Large intestine (tissue), 3 donors: ENCODE measurements around the gene KIAA2012. TPM values are rescaled to one million over a fixed set of nuclear protein-coding genes. Genes with fewer than 3 reads are reported as not detected.
A peak's percentile ranks its signal among the peaks of the same experiment; 100 is the strongest.

ENCODE experiments used
- DNase-seq, 2 donors: peaks; one replicate each; pipeline versions ENCODE4 v3.0.0 to v3.0.0-alpha.2; 2013
- H3K27ac ChIP-seq: one replicate; pipeline ENCODE4 v1.5.1; 2013; ENCODE audit warnings: low read length
- H3K27me3 ChIP-seq: 2 replicates; pipeline ENCODE4 v1.6.1; 2013; ENCODE audit warnings: low read length; ENCODE audit not compliant: control insufficient read depth, insufficient read depth
- H3K36me3 ChIP-seq: 2 replicates; pipeline ENCODE4 v1.6.1; 2013; ENCODE audit warnings: low read length; ENCODE audit not compliant: control insufficient read depth, insufficient read depth
- H3K4me1 ChIP-seq: one replicate; pipeline ENCODE4 v1.6.1; 2013; ENCODE audit warnings: low read length; ENCODE audit not compliant: control insufficient read depth, insufficient read depth
- H3K4me3 ChIP-seq: one replicate; pipeline ENCODE4 v1.5.1; 2013; ENCODE audit warnings: low read length
- H3K9me3 ChIP-seq: one replicate; pipeline ENCODE4 v1.6.1; 2013; ENCODE audit warnings: mild to moderate bottlenecking, low read depth, low read length, moderate library complexity; ENCODE audit not compliant: control insufficient read depth
- WGBS: methylation state at CpG from one replicate; pipeline ENCODE4 v1.1.5; 2013; ENCODE audit warnings: low lambda C conversion rate; ENCODE audit not compliant: insufficient coverage; 5-methylcytosine and 5-hydroxymethylcytosine counted together
- polyA plus RNA-seq: library from polyadenylated mRNA; unstranded; fragments of 120-200 nt; gene quantifications from one replicate; pipeline ENCODE4 v1.2.1, GENCODE V29; 2013

KIAA2012 gene
- polyA plus RNA-seq, 1 donor: 0.28 TPM

- Histone ChIP-seq H3K4me1 (peaks cover 12% of the 10 kb centered on the region), H3K27ac (no peak overlapping the region), H3K4me3 (no peak overlapping the region), H3K36me3 (no peaks in the 10 kb centered on the region), H3K9me3 (no peaks in the 10 kb centered on the region), H3K27me3 (no peaks in the 10 kb centered on the region)
- no CpG with 5 or more reads among the region's 6 CpGs for WGBS
- no peak for DNase-seq
These were observed 29.6 kb upstream of the KIAA2012 start for GRCh38 chr2:202043475-202043874.

DNA sequence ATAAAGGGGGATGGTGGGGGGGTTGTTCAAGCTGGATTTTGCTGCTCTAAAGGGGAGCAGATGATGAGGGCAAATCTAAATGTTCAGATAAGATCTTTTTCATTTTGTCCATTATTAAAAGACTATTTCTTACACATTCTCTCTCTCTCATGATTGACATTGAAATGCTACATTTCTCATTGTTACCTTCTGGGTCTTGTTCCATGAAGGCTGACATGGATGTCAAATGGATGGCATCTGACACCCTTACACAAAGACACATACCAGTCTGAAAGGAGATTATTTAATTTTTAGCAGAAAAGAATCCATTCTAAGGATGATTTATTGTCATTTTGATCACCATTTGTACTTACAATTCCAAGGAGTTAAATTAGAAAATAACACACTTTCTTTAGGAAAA lies 28.3 kb upstream of the KIAA2012 start:
- DNase-seq: no peak
- no peaks in the 10 kb centered on the region for H3K9me3 ChIP-seq
- no peak overlapping the region for H3K27ac ChIP-seq
- H3K27me3 ChIP-seq: no peaks in the 10 kb centered on the region
- no peaks in the 10 kb centered on the region for H3K36me3 ChIP-seq
- H3K4me1 ChIP-seq: peaks cover 1% of the 10 kb centered on the region
- no peak overlapping the region for H3K4me3 ChIP-seq

DNA sequence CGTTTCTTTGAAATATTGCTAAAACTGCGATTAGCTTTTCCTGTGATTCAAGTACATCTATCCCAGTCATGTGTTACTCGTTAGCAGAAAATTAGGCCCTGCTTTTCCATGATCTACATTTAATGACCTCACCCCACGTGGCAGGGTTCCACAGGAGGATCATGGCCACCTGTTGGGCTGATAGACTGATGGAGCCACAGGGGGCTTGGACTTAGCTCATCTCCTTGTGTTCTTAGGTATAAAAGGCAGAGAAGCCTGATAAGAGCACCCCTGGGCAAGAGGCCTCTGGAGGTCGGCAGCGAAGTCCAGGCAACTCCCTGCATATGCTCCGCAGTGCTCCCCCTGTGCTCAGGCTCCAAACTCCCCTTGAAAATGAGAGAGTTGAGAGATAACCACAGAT lies 26.5 kb upstream of the KIAA2012 start:
- Histone ChIP-seq H3K36me3 (no peaks in the 10 kb centered on the region), H3K4me3 (no peak overlapping the region)
- WGBS: no CpG with 5 or more reads among the region's 7 CpGs

DNA sequence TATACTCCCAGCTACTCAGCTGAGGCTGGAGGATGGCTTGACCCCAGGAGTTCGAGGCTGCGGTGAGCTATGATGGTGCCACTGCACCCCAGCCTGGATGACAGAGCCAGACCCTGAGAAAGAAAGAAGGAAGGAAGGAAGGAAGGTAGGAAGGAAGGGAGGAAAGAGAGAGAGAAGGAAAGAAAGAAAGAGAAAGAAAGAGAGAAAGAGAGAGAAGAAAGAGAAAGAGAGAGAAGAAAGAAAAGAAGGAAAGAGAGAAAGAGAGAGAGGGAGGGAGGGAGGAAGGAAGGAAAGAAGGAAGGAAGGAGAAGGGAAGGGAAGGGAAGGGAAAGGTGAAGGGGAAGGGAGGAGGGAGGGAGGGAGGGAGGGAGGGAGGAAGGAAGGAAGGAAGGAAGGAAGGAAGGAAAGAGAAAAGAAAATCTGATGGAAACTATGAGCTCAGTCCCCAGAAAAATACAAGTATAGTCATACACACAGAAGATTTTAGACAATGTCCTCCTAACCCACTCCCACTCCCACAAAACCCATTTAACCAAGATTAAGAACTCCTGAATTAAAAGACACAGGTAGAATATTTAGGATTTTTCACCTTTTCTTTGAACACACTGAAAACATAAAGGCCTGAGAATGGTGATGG lies 23.8 kb upstream of the KIAA2012 start:
- no peak for DNase-seq
- 100% methylated on average over 2 of the region's 2 CpGs for WGBS
- no peaks in the 10 kb centered on the region for H3K27me3 ChIP-seq

More for the DNA sequence above, 26.5 kb upstream of the KIAA2012 start:
- Histone ChIP-seq H3K27ac (no peak overlapping the region), H3K4me1 (peaks cover 3% of the 10 kb centered on the region), H3K27me3 (no peaks in the 10 kb centered on the region), H3K9me3 (no peaks in the 10 kb centered on the region)
- DNase-seq: no peak

GRCh38 chr2:202049840-202050239 lies 23.2 kb upstream of the KIAA2012 start:
- Histone ChIP-seq H3K9me3 (no peaks in the 10 kb centered on the region), H3K27me3 (no peaks in the 10 kb centered on the region), H3K27ac (no peak overlapping the region), H3K4me3 (no peak overlapping the region), H3K36me3 (no peaks in the 10 kb centered on the region), H3K4me1 (peaks cover 7% of the 10 kb centered on the region)
- DNase-seq: peak in 1 of 2 donors; percentile 24
- WGBS: no CpG with 5 or more reads among the region's 1 CpG

More for the DNA sequence above, 23.8 kb upstream of the KIAA2012 start:
- no peaks in the 10 kb centered on the region for H3K9me3 ChIP-seq
- H3K4me3 ChIP-seq: no peak overlapping the region
- peaks cover 3% of the 10 kb centered on the region for H3K4me1 ChIP-seq
- H3K27ac ChIP-seq: no peak overlapping the region
- no peaks in the 10 kb centered on the region for H3K36me3 ChIP-seq

- no peak for DNase-seq
- H3K4me1 ChIP-seq: peaks cover 8% of the 10 kb centered on the region
- no peaks in the 10 kb centered on the region for H3K27me3 ChIP-seq
- H3K27ac ChIP-seq: no peak overlapping the region
- no peak overlapping the region for H3K4me3 ChIP-seq
- H3K9me3 ChIP-seq: no peaks in the 10 kb centered on the region
- no peaks in the 10 kb centered on the region for H3K36me3 ChIP-seq
These were observed 22.4 kb upstream of the KIAA2012 start for GRCh38 chr2:202050652-202051051.

- no peaks in the 10 kb centered on the region for H3K9me3 ChIP-seq
- no peaks in the 10 kb centered on the region for H3K36me3 ChIP-seq
- H3K27ac ChIP-seq: no peak overlapping the region
- DNase-seq: no peak
- no CpG with 5 or more reads among the region's 8 CpGs for WGBS
- H3K27me3 ChIP-seq: no peaks in the 10 kb centered on the region
- no peak overlapping the region for H3K4me3 ChIP-seq
- peaks cover 8% of the 10 kb centered on the region for H3K4me1 ChIP-seq
These were observed 21.4 kb upstream of the KIAA2012 start for GRCh38 chr2:202051499-202052161.

DNA sequence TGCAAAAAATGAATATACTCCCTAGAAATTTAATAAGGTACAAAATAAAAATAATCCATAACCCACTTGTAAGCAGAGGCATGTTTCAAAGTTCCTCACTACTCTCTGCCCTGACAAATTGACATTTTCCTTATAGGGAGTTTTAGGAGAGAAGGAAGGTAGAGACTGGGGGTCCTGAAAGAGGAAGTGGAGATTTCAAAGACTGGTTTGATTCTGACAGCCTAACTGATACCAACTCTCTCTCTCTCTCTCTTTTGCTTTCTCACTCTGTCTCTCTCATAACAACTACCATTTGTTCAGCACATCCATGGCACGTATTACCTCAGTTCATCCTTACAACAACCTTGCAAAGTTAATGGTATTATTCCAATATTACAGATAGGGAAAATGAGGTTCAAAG lies 20.8 kb upstream of the KIAA2012 start:
- Histone ChIP-seq H3K4me3 (no peak overlapping the region), H3K27ac (no peak overlapping the region), H3K36me3 (no peaks in the 10 kb centered on the region), H3K4me1 (peaks cover 8% of the 10 kb centered on the region), H3K9me3 (no peaks in the 10 kb centered on the region), H3K27me3 (no peaks in the 10 kb centered on the region)
- DNase-seq: no peak
- 100% methylated on average over 1 of the region's 1 CpG for WGBS

DNA sequence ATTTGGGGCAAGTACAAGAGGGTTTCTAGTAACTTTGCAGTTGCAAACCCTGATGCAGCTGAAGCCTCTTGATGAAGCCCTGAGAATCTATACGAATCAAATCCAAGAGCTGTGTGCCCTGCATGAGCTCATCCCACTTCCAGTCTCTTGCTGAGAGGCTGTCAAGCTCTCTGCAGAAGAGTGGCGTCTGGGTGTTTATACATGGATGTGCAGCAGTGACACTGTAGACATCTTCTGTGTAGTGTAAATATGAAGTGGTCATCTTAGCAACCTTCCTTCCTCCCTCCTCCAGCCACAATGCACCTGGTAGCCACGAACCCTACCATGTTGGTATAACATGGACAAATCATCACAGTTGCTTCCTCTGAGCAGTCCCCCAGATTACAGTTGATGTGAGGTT lies 18.4 kb upstream of the KIAA2012 start:
- no peaks in the 10 kb centered on the region for H3K9me3 ChIP-seq
- H3K4me1 ChIP-seq: peaks cover 8% of the 10 kb centered on the region
- no peaks in the 10 kb centered on the region for H3K27me3 ChIP-seq
- no peaks in the 10 kb centered on the region for H3K36me3 ChIP-seq
- no peak overlapping the region for H3K27ac ChIP-seq
- no peak for DNase-seq
- WGBS: no CpG with 5 or more reads among the region's 3 CpGs
- no peak overlapping the region for H3K4me3 ChIP-seq

DNA sequence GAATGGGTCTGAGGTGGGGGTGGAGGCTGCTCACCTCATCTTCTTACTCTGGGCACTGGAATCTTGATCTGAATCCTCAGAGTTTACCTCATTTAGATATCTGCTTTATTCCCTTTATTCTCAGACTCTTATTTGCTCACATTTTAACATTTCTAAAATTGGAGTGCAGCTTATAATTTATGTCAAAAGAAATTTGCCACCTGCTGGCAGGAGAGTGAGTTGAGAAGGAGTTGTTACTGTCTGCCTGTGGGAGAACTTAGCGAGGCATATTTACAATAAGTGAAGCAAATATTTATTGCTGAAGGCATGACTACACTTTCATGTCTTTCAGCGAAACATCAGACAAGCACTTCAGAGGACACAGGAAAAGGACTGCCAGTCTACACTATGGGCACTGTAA lies 16.4 kb upstream of the KIAA2012 start:
- Histone ChIP-seq H3K36me3 (no peaks in the 10 kb centered on the region), H3K27me3 (no peaks in the 10 kb centered on the region), H3K4me1 (peaks cover 6% of the 10 kb centered on the region), H3K27ac (no peak overlapping the region), H3K4me3 (no peak overlapping the region), H3K9me3 (no peaks in the 10 kb centered on the region)
- WGBS: no CpG with 5 or more reads among the region's 2 CpGs
- DNase-seq: no peak

GRCh38 chr2:202060218-202060617 lies 12.8 kb upstream of the KIAA2012 start:
- H3K4me3 ChIP-seq: no peak overlapping the region
- WGBS: 50% methylated on average over 1 of the region's 3 CpGs
- H3K27me3 ChIP-seq: no peaks in the 10 kb centered on the region
- no peak for DNase-seq
- peaks cover 8% of the 10 kb centered on the region for H3K4me1 ChIP-seq
- no peaks in the 10 kb centered on the region for H3K36me3 ChIP-seq
- H3K9me3 ChIP-seq: no peaks in the 10 kb centered on the region
- no peak overlapping the region for H3K27ac ChIP-seq
